DMS153 treated with DMSO at 0.1 percent for 48 hours (cell line): ENCODE measurements around the gene WDR37.
"Not testable (repeated sequence)": the region's sequence is repeated elsewhere in the genome, so short reads cannot be mapped to it uniquely, and the experiment has no call there.

Experiments used
- DNase-seq: peaks from one replicate; lab custom pipeline; 2025; ENCODE audit not compliant: unreplicated experiment; lab: John Stamatoyannopoulos, UW

WDR37 gene, protein sequence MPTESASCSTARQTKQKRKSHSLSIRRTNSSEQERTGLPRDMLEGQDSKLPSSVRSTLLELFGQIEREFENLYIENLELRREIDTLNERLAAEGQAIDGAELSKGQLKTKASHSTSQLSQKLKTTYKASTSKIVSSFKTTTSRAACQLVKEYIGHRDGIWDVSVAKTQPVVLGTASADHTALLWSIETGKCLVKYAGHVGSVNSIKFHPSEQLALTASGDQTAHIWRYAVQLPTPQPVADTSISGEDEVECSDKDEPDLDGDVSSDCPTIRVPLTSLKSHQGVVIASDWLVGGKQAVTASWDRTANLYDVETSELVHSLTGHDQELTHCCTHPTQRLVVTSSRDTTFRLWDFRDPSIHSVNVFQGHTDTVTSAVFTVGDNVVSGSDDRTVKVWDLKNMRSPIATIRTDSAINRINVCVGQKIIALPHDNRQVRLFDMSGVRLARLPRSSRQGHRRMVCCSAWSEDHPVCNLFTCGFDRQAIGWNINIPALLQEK

DNA sequence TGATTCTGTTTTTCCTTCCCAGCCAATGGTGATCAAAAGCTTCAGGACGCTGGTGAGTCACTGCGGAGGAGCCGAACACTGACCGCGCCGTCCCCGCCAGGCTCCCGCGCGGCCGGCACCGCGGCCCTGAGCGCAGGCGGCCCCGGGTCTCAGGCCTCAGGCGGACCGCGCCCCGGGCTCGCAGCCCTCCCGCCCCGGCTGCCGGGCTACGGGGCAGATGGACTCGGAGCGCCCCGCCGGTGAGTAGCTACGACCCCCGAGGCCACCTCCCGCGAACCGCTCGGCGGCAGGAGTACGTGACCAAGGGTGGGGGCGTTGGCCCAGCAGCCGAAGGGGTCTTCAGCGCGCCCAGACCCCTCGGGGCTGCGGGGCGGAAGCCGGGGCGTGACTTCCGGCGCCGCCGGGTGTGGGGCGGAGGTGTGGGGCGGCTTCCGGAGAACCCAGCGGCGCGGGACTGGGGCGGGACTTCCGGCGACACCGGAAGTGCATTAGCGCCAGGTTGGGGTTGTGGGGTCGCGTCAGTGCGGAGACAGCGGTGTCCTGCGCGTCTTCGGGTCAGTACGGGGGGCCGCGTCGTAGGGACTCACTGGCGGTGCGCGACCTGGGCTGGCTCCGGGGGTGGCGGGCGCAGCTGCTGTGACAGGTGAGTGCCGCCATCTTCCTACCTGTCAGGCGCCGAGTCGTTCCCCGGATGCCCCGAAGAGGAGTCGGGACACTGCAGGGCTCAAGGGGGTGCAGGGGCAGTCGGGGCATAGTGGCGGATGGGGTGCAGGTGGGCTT, at the start of gene WDR37:
WDR37 (plus strand) TSS at position 60 of the 780 bp plus-strand sequence. CDS start 15,771 bp downstream, outside the sequence.
- DNase-seq, result no peak

DNA sequence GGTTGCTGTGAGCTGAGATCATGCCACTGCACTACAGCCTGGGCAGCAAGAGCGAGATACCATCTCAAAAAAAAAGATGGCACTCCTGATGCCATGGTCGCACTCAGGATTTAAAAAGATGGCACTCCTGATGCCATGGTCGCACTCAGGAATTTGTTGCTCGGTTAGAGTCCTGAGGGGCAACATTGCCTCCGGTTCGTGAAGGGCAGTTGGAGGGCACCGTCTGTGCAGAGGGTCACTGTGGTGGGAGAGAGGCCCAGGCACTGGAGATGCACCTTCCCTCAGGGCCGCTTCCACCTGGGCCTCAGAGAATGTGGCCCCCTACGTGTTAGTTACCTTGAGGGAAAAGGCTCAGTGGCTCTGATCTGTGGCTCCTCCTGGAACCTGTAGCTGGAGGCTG, 49.6 kb upstream of the WDR37 start:
- no peak for DNase-seq

DNA sequence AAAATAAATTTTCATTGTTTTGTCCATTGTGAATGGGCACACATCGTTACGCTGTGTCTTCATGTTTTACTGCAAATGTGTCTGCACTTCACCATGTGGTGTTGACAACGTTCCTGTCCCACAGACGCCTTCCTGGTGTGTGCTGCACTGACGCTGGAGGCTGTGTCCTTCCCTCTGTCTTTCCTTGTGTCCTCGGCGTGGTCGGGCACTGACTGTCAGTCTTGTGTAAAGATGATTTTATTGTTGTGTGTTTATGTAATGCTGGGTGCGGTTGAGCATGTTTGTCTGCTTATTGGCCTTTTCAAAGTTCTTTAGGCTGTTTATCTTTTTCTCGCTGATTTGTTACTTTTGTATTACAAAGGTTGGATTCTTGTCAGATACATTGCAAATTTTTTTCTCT, 48.6 kb upstream of the WDR37 start:
- DNase-seq, result no peak

DNA sequence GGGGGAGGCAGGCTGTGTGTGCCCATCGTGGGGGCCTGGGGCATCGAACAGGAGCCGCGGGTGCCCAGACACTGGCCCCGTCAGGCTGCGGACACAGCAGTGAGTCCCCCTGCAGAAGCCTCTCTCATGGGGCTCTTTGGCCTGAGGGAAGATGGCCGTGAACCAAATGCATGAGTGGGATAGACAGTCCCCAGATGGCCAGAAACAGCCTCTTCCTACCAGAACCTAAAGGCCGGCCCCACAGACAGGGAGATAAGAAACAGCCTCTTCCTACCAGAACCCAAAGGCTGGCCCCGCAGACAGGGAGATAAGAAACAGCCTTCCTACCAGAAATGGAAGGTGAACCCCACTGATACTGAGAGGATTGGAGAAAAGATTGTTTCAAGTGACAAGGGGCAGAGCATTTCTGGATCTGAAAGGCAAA, 47.1 kb upstream of the WDR37 start:
- DNase-seq, result no peak

DNA sequence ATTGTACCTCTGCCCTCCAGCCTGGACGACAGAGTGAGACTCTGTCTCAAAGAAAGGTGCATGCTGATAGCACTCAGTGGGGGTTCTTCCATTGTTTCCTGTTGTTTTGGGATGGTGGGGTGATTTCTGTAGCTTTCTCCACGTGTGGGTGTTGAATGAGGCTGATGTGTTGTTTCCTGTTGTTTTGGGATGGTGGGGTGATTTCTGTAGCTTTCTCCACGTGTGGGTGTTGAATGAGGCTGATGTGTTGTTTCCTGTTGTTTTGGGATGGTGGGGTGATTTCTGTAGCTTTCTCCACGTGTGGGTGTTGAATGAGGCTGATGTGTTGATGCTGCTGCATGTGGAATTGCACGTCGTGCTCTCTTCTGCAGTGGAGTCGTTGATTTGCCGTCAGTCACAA, 46.2 kb upstream of the WDR37 start:
- not testable (repeated sequence) for DNase-seq

DNA sequence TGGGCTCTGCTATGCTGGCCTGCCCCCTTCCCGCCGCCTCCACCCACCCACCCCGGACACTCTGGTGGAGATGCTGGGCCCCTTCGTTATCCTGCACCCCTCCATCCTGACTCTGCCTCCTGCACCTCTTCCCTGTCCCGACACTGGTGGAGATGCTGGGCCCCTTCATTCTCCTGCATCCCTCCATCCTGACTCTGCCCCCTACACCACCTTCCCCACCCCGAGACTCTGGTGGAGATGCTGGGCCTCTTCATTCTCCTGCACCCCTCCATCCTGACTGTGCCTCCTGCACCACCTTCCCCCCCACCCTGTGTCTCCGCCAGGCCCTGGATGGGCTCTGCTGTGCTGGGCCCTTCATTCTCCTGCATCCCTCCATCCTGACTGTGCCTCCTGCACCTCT, 45.5 kb upstream of the WDR37 start:
- DNase-seq, result no peak

DNA sequence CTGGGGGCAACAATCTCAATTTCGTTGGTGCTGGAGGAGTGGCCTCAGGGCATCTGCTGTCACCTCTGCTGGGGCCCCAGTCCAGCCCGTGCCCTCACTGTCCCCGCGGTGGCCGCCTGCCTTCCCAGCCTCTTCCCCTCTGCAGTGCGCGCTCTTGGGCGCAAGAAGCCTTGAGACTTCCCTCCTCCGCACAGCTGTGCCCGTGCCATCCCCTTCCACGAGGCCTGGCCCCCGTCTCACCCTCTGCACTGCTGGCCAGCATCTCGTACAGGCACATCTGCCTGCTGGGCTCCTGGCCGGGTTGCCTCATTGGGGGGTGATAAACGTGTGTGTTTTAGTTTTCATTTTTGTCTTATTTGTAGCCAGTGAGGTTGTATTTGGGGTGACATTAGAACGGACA, 44.5 kb upstream of the WDR37 start:
- DNase-seq, result no peak

DNA sequence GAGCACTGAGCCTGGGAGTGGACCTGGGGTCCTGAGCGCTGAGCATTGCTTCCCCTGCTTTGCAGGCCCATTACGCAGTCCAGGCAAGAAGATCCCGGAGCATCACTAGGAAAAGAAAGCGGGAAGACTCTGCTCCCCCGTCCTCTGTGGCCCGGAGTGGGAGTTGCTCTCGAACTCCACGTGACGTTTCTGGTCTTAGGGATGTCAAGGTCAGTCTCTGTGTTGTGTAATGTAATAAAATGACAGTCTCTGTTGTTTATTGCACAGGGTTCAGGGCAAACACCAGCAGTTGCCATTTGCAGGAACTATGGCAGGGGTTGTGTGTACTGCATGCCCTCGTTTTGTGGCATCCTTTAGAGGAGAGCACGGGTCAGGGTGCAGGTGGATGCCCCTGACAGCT, 40.5 kb upstream of the WDR37 start:
- no peak for DNase-seq

DNA sequence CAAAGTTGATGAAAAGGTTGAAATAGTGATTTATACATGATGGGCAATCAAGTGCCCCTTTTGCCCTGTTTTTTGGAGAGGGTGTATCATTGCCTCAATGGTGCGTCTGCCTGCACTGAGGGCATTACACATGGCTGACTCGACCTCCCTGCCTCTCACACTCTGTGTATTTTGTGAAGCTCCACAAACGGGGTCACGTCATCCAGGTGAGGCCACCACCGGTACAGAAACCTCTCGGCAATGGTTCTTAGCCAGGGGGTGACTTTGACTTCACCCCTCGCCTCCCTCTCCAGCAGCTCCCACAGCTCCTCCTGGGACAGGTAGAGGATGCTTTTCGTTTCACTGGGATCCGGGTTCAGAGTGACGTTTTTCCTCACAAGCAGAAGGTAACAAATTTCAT, 36.8 kb upstream of the WDR37 start:
- no peak for DNase-seq

DNA sequence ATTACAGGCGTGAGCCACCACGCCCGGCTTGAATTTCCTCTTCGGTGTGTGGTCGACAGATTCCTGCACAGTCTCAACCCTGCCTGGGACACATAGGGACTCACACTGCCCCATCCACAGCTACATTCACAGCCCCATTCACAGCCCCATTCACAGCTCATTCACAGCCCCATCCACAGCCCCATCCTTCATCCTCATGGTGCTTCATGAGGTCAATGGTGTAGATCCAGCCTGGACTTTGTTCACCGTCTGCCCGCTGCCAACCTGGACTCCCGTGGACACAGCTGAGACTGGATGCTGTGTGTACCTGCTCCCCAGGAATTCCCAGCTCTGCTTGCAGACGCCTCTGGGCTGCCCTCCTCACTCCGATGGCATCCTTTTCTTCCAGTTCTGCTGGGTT, 35.7 kb upstream of the WDR37 start:
- DNase-seq, result no peak

DNA sequence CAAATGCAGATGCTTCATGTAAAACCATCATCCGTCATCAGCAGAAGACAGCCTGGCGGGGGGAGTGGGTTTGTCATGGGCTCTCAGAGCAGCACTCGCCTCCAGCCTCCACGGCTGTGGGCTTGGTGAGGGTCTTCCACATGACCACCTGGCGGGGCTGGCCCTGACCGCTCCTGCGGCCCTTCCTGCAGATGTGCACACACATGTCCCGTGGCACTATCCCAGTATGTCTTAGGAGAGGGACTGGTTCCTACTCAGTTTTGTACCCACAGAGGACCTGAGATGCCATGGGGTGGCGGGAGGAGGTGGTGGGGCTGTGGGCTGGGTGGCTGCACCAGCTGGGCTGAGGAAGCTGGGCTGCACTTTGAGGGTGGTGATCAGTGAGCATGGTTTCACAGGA, 35.2 kb upstream of the WDR37 start:
- no peak for DNase-seq

DNA sequence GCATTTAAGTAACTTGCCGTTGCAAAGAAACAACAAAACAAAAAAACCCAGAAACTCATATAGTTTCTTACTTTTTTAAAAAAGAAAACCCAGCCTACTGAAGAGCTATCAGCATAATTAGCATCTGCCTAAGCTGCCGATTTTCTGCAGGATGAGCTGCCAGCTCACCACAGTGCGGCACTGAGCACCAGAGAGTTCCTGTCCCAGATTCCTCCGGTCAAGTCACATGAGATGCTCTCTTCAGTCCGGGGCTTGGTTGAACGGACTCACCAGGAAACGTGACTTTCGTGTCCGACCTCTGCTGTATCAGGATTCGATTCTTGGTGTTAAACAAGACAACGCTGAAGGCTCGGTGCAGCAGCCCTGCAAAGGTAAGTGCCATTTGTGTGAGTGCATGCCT, 33.8 kb upstream of the WDR37 start:
- DNase-seq, result no peak

DNA sequence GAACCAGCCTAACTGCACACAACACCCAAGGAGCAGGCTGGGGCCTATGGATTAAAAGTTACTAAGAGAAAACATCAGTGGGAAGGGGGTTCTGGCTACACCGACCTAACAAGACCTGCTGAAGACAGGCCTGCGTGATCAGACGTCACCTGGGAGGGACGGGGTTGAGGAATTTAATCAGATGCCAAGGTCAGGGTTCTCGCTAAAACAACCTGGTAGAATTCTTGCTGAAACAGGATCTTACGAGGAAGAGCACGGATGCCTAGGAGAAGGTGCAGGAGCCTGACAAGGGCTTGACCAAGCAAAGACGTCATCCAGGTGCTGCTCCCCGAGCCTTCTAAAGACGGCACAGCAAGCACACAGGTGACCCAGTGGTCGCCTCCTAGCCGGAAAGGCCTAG, 32.1 kb upstream of the WDR37 start:
- DNase-seq, result no peak

DNA sequence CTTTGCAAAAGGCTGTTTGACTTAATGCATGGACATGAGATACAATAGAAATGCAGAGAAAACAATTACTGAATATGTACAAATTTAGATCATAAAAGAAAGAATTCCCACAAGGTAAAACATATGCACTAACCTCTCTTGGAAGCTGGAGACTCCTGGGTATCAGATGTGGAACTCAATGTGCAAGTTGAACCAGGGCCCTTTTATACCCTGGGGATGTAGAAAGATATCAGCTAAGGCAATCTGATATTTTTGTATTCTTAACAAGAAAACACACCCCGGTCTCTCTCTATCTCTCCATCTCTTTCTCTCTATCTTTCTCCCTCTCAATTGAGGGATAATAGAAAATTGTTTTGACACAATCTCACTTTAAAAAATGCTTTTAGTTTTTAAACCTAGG, 30.5 kb upstream of the WDR37 start, which contains the start of gene IDI2:
IDI2 (minus strand) TSS at position 177 of the 400 bp plus-strand sequence. CDS start 1,136 bp downstream, outside the sequence.
- no peak for DNase-seq

DNA sequence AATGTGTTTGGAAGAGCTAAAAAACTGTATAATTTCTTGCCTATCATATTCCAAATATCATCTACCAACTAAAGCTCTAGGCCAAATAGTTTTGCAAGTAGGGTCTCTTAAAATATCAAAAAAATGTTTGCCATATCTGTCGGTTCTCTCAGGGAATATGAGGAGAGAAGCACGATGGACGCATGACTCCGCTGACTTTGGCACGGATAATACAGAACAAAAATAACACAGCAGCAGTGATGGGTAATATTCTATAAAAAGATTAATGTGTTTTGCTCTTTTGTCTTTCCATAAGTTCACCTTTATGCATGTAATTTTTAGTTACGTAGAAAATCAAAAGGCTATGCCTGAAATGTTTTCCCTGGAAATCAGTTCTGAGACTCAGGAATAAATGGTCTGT, 29.6 kb upstream of the WDR37 start:
- DNase-seq, result no peak

DNA sequence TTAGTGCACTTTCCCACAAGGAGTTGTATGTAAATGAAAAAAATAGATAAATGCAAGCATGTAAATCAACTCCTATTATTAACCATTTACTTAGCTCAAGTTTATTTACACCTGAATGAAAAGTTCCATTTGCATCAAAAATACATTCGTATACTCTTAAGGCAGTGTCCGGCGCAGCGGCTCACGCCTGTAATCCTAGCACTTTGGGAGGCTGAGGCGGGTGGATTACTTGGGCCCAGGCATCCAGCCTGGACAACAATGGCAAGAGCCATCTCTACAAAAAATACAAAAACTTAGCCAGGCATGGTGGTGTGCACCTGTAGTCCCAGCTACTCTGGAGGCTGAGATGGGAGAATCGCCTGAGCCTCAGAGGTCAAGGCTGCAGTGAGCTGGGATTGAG, 26.3 kb upstream of the WDR37 start:
- DNase-seq, result no peak

DNA sequence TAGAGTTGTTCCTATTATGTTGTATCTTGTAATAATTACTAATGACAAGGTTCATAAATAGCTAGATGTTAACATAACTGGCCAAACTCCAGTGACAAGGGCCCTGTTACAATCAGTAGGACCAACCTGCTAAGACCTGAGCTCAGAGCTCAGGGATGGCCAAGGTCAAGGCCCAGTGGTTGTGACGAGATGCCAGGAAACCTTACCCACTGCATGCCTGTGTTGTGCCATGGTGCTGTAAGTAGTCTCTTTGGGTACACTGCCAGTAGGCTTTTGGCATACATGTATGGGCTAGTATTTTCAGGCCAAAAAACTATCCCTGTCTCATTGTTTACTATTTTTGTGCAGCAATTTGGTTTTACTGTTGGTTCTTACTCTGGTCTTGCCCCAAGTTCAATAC, 22.6 kb upstream of the WDR37 start:
- no peak for DNase-seq

DNA sequence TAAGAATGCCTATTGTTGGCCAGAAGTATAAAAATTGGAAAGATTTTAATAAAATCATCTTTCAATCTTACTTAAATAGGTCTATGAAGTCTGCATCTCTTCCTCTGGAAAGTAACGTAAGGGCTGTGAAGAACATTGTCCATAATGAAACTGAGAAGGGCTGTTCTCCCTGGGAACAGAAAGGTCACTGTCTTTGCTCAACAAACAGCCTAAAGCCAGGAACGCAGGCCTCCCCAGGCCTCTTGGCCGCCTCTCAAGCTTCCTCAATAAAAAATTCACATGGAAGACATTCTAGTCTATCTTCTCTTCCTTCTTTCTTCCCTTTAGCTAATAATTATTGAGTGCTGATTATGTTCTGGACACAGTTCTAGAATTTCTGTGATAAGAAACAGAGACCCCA, 21.4 kb upstream of the WDR37 start:
- DNase-seq, result no peak

DNA sequence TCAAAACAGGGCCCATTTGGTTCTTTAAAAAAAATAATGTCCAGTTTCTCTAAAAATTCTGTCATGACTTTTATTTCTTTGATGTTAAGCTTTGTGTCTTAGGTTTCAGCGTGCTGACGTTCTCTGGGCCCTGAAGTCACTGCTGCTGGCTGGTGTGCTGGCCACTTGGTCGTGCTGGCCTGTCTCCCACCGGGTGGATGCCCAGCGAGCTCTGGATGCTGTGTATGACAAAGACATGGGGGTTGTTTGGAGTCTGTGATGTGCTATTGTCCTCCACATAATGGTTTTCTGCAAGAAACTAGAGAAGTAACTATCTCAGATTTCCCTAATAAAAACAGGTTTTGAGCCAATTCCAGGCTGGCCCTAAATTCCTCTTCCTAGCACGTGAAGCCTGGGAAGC, 21.0 kb upstream of the WDR37 start:
- DNase-seq, result no peak

DNA sequence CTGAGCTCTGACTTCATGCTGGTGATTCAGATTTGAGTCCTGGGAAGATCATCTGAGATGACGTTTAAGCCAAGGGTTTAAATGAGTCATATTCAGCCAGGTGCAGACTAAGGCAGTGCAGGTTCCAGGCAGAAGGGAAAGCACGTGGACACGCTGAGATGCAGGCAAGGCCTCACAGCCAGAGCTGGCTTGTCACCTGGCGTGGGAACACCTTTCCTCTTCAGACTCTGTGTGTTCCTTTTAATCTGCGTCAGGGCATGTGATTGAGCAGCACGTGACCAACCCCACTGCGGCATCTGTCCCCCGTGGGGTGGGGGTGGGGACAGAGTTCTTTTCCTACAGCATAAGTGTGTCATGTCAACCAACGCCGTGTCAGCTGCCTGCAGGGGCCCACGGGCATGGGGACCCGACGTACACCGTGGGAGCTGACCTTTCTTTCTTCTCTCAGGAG, 19.8 kb upstream of the WDR37 start:
- no peak for DNase-seq

DNA sequence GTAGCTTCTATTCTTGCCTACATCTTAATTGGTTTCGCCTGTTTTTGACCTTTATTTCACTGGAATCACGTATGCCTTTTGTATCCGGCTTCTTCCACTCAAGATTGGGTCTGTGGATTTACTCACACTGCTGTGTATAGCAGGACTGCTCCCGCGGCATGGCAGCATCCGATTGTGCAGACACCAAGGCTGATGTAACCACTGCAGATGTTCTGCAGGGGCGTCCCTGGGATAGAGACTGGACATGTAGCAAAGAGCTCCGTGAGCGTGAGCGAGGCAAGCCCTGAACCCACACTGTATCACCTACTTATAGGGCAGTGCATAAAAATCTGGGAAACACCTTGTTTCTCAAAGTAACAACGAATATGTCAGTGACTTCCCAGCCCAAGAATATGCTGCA, 19.1 kb upstream of the WDR37 start:
- DNase-seq, result no peak

DNA sequence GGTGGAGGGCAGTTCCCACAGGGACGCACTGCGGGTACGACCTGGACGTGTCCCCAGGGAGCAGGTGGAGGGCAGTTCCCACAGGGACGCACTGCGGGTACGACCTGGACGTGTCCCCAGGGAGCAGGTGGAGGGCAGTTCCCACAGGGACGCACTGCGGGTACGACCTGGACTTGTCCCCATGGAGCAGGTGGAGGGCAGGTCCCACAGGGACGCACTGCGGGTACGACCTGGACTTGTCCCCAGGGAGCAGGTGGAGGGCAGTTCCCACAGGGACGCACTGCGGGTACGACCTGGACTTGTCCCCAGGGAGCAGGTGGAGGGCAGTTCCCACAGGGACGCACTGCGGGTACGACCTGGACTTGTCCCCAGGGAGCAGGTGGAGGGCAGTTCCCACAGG, 17.4 kb upstream of the WDR37 start:
- DNase-seq, result not testable (repeated sequence)
